Measurements from ENCODE around the gene ZNF280B. TPM values are rescaled to one million over a fixed set of nuclear protein-coding genes. Genes with fewer than 3 reads are reported as not detected.
"Not testable (repeated sequence)": the region's sequence is repeated elsewhere in the genome, so short reads cannot be mapped to it uniquely, and the experiment has no call there.

Gene ZNF280B
- total RNA-seq, 2 experiments from 2014 or later, result 2.9 TPM

- H3K4me1 Mint-ChIP-seq, result no peaks in the 10 kb centered on the region
- H3K9me3 Mint-ChIP-seq, result peaks cover 1% of the 10 kb centered on the region
- no peak overlapping the region for H3K27ac Mint-ChIP-seq
- H3K36me3 Mint-ChIP-seq, result no peaks in the 10 kb centered on the region
- DNase-seq, result no peak
- peaks cover 20% of the 10 kb centered on the region for H3K27me3 Mint-ChIP-seq
- no peak overlapping the region for H3K4me3 Mint-ChIP-seq
Observed at GRCh38 chr22:22523494-22523893, 15.0 kb upstream of the ZNF280B start.

- H3K4me3 Mint-ChIP-seq, result no peak overlapping the region
- DNase-seq, result no peak
- no peaks in the 10 kb centered on the region for H3K36me3 Mint-ChIP-seq
- no peak overlapping the region for H3K27ac Mint-ChIP-seq
- no peaks in the 10 kb centered on the region for H3K4me1 Mint-ChIP-seq
- H3K9me3 Mint-ChIP-seq, result no peaks in the 10 kb centered on the region
- H3K27me3 Mint-ChIP-seq, result peaks cover 24% of the 10 kb centered on the region
Observed at GRCh38 chr22:22521631-22522030, 13.1 kb upstream of the ZNF280B start.

- Mint-ChIP-seq H3K4me3 (no peak overlapping the region), H3K4me1 (no peaks in the 10 kb centered on the region), H3K9me3 (no peaks in the 10 kb centered on the region), H3K27ac (no peak overlapping the region), H3K36me3 (no peaks in the 10 kb centered on the region), H3K27me3 (peaks cover 29% of the 10 kb centered on the region)
- DNase-seq, result no peak
Observed at GRCh38 chr22:22520667-22521602, 12.4 kb upstream of the ZNF280B start.

- H3K4me1 Mint-ChIP-seq, result no peaks in the 10 kb centered on the region
- H3K9me3 Mint-ChIP-seq, result no peaks in the 10 kb centered on the region
- H3K4me3 Mint-ChIP-seq, result no peak within 1 kb of the TSS
- H3K36me3 Mint-ChIP-seq, result no peaks in the 10 kb centered on the region
- H3K27ac Mint-ChIP-seq, result no peak within 1 kb of the TSS
- peaks cover 37% of the 10 kb centered on the region for H3K27me3 Mint-ChIP-seq
- DNase-seq, result no peak
Observed at GRCh38 chr22:22520020-22520656, 11.6 kb upstream of the ZNF280B start, which contains the start of gene ZNF280A. TSS of gene ZNF280A (minus strand) at chr22:22520270. CDS start at chr22:22515630, 4,640 bp downstream.

- no peaks in the 10 kb centered on the region for H3K36me3 Mint-ChIP-seq
- DNase-seq, result no peak
- no peak overlapping the region for H3K4me3 Mint-ChIP-seq
- H3K9me3 Mint-ChIP-seq, result no peaks in the 10 kb centered on the region
- H3K27me3 Mint-ChIP-seq, result peaks cover 41% of the 10 kb centered on the region
- H3K4me1 Mint-ChIP-seq, result no peaks in the 10 kb centered on the region
- no peak overlapping the region for H3K27ac Mint-ChIP-seq
Observed at GRCh38 chr22:22519591-22519990, 11.0 kb upstream of the ZNF280B start.

GRCh38 chr22:22516992-22517391 lies 8.4 kb upstream of the ZNF280B start:
- H3K9me3 Mint-ChIP-seq, result no peaks in the 10 kb centered on the region
- H3K27me3 Mint-ChIP-seq, result peaks cover 42% of the 10 kb centered on the region
- H3K36me3 Mint-ChIP-seq, result no peaks in the 10 kb centered on the region
- no peaks in the 10 kb centered on the region for H3K4me1 Mint-ChIP-seq
- no peak for DNase-seq
- no peak overlapping the region for H3K27ac Mint-ChIP-seq
- H3K4me3 Mint-ChIP-seq, result no peak overlapping the region

GRCh38 chr22:22515890-22516289 lies 7.3 kb upstream of the ZNF280B start:
- Mint-ChIP-seq H3K4me3 (no peak overlapping the region), H3K9me3 (peaks cover 2% of the 10 kb centered on the region), H3K4me1 (no peaks in the 10 kb centered on the region), H3K27me3 (peaks cover 43% of the 10 kb centered on the region), H3K27ac (no peak overlapping the region), H3K36me3 (peaks cover 2% of the 10 kb centered on the region)
- no peak for DNase-seq

- not testable (repeated sequence) for DNase-seq, H3K4me3 Mint-ChIP-seq, H3K4me1 Mint-ChIP-seq, H3K36me3 Mint-ChIP-seq, H3K27ac Mint-ChIP-seq
- peaks cover 12% of the 10 kb centered on the region for H3K9me3 Mint-ChIP-seq
- peaks cover 38% of the 10 kb centered on the region for H3K27me3 Mint-ChIP-seq
Observed at GRCh38 chr22:22514431-22514830, 5.9 kb upstream of the ZNF280B start.

- Mint-ChIP-seq H3K4me1 (no peaks in the 10 kb centered on the region), H3K4me3 (no peak overlapping the region), H3K27me3 (peaks cover 37% of the 10 kb centered on the region), H3K36me3 (peaks cover 4% of the 10 kb centered on the region), H3K27ac (no peak overlapping the region), H3K9me3 (peaks cover 12% of the 10 kb centered on the region)
- DNase-seq, result no peak
Observed at GRCh38 chr22:22513619-22514018, 5.1 kb upstream of the ZNF280B start.

GRCh38 chr22:22512951-22513350 lies 4.4 kb upstream of the ZNF280B start:
- H3K4me3 Mint-ChIP-seq, result no peak overlapping the region
- peaks cover 37% of the 10 kb centered on the region for H3K27me3 Mint-ChIP-seq
- H3K36me3 Mint-ChIP-seq, result peaks cover 4% of the 10 kb centered on the region

GRCh38 chr22:22510833-22511232 lies 2.3 kb upstream of the ZNF280B start:
- peaks cover 17% of the 10 kb centered on the region for H3K36me3 Mint-ChIP-seq
- DNase-seq, H3K4me1 Mint-ChIP-seq, H3K27ac Mint-ChIP-seq, H3K4me3 Mint-ChIP-seq: not testable (repeated sequence)
- H3K27me3 Mint-ChIP-seq, result peaks cover 27% of the 10 kb centered on the region
- H3K9me3 Mint-ChIP-seq, result peaks cover 12% of the 10 kb centered on the region

More at GRCh38 chr22:22512951-22513350, 4.4 kb upstream of the ZNF280B start:
- Mint-ChIP-seq H3K9me3 (peaks cover 12% of the 10 kb centered on the region), H3K27ac (no peak overlapping the region), H3K4me1 (peaks cover under 1% of the 10 kb centered on the region)
- no peak for DNase-seq

GRCh38 chr22:22509912-22510311 lies 1.4 kb upstream of the ZNF280B start:
- Mint-ChIP-seq H3K9me3 (peaks cover 12% of the 10 kb centered on the region), H3K36me3 (peaks cover 20% of the 10 kb centered on the region), H3K27me3 (peaks cover 18% of the 10 kb centered on the region)
- not testable (repeated sequence) for H3K4me3 Mint-ChIP-seq, H3K27ac Mint-ChIP-seq, DNase-seq, H3K4me1 Mint-ChIP-seq

- H3K36me3 Mint-ChIP-seq, result peaks cover 24% of the 10 kb centered on the region
- peak overlapping the region; percentile 85 for H3K4me3 Mint-ChIP-seq
- DNase-seq, result no peak
- H3K27ac Mint-ChIP-seq, result no peak overlapping the region
- H3K27me3 Mint-ChIP-seq, result peaks cover 8% of the 10 kb centered on the region
- peaks cover 8% of the 10 kb centered on the region for H3K4me1 Mint-ChIP-seq
- H3K9me3 Mint-ChIP-seq, result peaks cover 12% of the 10 kb centered on the region
Observed at GRCh38 chr22:22507743-22508273, 734 bp downstream of the ZNF280B start.

- Mint-ChIP-seq H3K4me1 (peaks cover 8% of the 10 kb centered on the region), H3K36me3 (peaks cover 26% of the 10 kb centered on the region), H3K9me3 (peaks cover 12% of the 10 kb centered on the region), H3K4me3 (no peak overlapping the region), H3K27me3 (peaks cover 4% of the 10 kb centered on the region), H3K27ac (no peak overlapping the region)
- no peak for DNase-seq
Observed at GRCh38 chr22:22506736-22507135, 1.8 kb downstream of the ZNF280B start.

- Mint-ChIP-seq H3K27ac (no peak overlapping the region), H3K27me3 (no peaks in the 10 kb centered on the region), H3K4me1 (peaks cover 7% of the 10 kb centered on the region), H3K36me3 (peaks cover 18% of the 10 kb centered on the region), H3K4me3 (no peak overlapping the region), H3K9me3 (no peaks in the 10 kb centered on the region)
- DNase-seq, result no peak
Observed at GRCh38 chr22:22498267-22498666, 10.3 kb downstream of the ZNF280B start.
